MCF 10A (cell line): ENCODE measurements around the gene EIF4ENIF1. TPM values are rescaled to one million over a fixed set of nuclear protein-coding genes. Genes with fewer than 3 reads are reported as not detected.

Source experiments
- Bru-seq: library from RNA; stranded (reverse); fragments of 400-500 nt; gene quantifications from one replicate; lab custom pipeline; 2021; lab: Mats Ljungman, UMichigan
- BruChase-seq, 2 experiments: library from RNA; stranded (reverse); fragments of 400-500 nt; gene quantifications; one replicate each; lab custom pipeline; 2021; lab: Mats Ljungman, UMichigan
- BruUV-seq: library from RNA; stranded (reverse); fragments of 400-500 nt; replicated peaks from 2 replicates; lab custom pipeline; 2021; lab: Mats Ljungman, UMichigan
- CTCF ChIA-PET: fragments of 300-600 bp; sonication (Branson Sonifier 250); formaldehyde crosslinking; extraction: SDS; loops from one replicate; lab custom pipeline; 2021; ENCODE audit warnings: antibody characterized with exemption, inconsistent platforms; lab: Yijun Ruan, JAX
- POLR2A ChIA-PET: fragments of 300-600, 350-650 bp; sonication (Branson Sonifier 250); formaldehyde crosslinking; extraction: SDS; loops from one replicate; lab custom pipeline; 2020; ENCODE audit warnings: antibody characterized with exemption, inconsistent platforms; lab: Yijun Ruan, JAX
- DNase-seq: peaks from one replicate; pipeline ENCODE4 v3.0.0-alpha.2; 2018; ENCODE audit not compliant: unreplicated experiment
- H3K27ac Mint-ChIP-seq: one replicate; pipeline ENCODE4 v1.8.0; 2022; ENCODE audit warnings: mild to moderate bottlenecking, low read depth, mixed read lengths; ENCODE audit not compliant: unreplicated experiment
- H3K27me3 Mint-ChIP-seq: one replicate; pipeline ENCODE4 v1.8.0; 2022; ENCODE audit warnings: mixed read lengths; ENCODE audit not compliant: insufficient read depth, unreplicated experiment
- H3K36me3 Mint-ChIP-seq: one replicate; pipeline ENCODE4 v1.8.0; 2022; ENCODE audit warnings: mild to moderate bottlenecking, moderate library complexity, mixed read lengths; ENCODE audit not compliant: insufficient read depth, unreplicated experiment
- H3K4me1 Mint-ChIP-seq: one replicate; pipeline ENCODE4 v1.8.0; 2022; ENCODE audit warnings: mixed read lengths; ENCODE audit not compliant: insufficient read depth, unreplicated experiment
- H3K4me3 Mint-ChIP-seq: one replicate; pipeline ENCODE4 v1.8.0; 2022; ENCODE audit warnings: mild to moderate bottlenecking, moderate library complexity, mixed read lengths; ENCODE audit not compliant: unreplicated experiment
- H3K9me3 Mint-ChIP-seq: one replicate; pipeline ENCODE4 v1.8.0; 2022; ENCODE audit warnings: mixed read lengths; ENCODE audit not compliant: unreplicated experiment
- intact Hi-C: fragments of 100-400 bp; cut with micrococcal nuclease; formaldehyde crosslinking; loops from 2 replicates; pipeline ENCODE4 v1.14.1; 2022
- long read RNA-seq: library from polyadenylated mRNA; stranded (forward); transcript quantifications from one replicate; pipeline ENCODE4 v2.0.0, GENCODE V29; 2022
- total RNA-seq: library from RNA; stranded (reverse); gene quantifications from 2 replicates; pipeline ENCODE4 v1.2.3, GENCODE V29; 2022
- TF ChIP-seq, protein P1 (sequence below): fragments of 200-600 bp; IDR thresholded peaks from one replicate; pipeline ENCODE4 v1.8.0; 2022; ENCODE audit warnings: antibody characterized with exemption, mild to moderate bottlenecking; ENCODE audit not compliant: unreplicated experiment

Gene EIF4ENIF1, protein sequence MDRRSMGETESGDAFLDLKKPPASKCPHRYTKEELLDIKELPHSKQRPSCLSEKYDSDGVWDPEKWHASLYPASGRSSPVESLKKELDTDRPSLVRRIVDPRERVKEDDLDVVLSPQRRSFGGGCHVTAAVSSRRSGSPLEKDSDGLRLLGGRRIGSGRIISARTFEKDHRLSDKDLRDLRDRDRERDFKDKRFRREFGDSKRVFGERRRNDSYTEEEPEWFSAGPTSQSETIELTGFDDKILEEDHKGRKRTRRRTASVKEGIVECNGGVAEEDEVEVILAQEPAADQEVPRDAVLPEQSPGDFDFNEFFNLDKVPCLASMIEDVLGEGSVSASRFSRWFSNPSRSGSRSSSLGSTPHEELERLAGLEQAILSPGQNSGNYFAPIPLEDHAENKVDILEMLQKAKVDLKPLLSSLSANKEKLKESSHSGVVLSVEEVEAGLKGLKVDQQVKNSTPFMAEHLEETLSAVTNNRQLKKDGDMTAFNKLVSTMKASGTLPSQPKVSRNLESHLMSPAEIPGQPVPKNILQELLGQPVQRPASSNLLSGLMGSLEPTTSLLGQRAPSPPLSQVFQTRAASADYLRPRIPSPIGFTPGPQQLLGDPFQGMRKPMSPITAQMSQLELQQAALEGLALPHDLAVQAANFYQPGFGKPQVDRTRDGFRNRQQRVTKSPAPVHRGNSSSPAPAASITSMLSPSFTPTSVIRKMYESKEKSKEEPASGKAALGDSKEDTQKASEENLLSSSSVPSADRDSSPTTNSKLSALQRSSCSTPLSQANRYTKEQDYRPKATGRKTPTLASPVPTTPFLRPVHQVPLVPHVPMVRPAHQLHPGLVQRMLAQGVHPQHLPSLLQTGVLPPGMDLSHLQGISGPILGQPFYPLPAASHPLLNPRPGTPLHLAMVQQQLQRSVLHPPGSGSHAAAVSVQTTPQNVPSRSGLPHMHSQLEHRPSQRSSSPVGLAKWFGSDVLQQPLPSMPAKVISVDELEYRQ
- total RNA-seq: 25.6 and 31.1 TPM in 2 replicates
- Bru-seq, nascent RNA: percentile 68 among the genes with signal in this experiment
- percentile 58 among the genes with signal in this experiment for BruChase-seq, experiment 1, labeled RNA remaining after a 6-hour chase
- percentile 66 among the genes with signal in this experiment for BruChase-seq, experiment 2, labeled RNA remaining after a 2-hour chase
- long read RNA-seq, transcript EIF4ENIF1-201 (19 exons, 3,544 nt): major isoform, 13 of 48 reads
- long read RNA-seq, partial matches to known transcripts: 13 of 48 reads
- long read RNA-seq, other reads (novel, unspliced or antisense): 20 of 48 reads

DNA sequence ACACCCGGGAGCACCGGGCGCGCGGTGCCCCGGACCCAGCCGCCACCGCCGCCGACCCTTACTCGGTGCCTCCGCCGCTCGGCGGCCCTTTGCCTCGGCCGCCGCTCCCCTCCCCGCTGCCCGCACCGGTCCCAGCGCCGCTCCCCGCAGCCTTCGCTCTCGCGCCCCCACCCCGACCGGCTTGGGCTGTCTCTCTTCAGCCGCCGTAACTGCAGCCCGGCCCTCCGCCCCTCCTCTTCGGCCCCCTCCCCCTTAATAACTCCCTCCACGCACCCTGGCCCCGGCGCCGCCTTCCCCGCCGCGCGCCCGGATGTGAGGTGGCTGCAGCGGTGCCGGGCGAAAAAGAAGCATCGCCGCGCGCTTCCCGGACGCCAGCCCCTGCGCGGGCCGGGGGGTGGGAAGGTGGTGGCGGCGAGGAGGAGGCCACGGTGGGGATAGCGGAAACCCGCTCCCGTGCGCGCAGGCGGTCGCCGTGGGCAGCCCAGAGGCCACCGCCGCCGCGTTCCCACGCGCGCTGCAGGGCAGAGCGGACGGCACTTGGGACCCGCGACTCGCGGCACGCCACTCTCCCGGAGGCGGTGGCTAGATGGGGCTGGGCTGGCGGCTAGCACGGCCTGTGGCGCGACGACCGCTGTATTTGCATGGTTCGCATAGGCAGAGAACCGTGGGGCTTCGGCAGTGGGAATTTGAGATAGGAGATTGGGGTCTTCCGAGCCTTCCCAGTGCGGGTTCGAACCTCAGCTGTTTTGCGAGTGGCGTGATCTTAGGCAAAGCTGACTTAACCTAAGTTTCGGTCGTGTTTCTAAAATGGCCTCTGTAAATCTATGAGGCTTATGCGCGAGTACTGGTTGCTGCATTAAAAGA lies at the start of gene EIF4ENIF1:
EIF4ENIF1 (minus strand) TSS at position 211 of the 864 bp plus-strand sequence. CDS start 1,124 bp downstream, outside the sequence.
- Mint-ChIP-seq H3K4me3 (peak within 1 kb of the TSS; percentile 88), H3K9me3 (no peaks in the 10 kb centered on the region), H3K27me3 (no peaks in the 10 kb centered on the region), H3K36me3 (peaks cover 30% of the 10 kb centered on the region), H3K27ac (peak within 1 kb of the TSS; percentile 84), H3K4me1 (peaks cover 8% of the 10 kb centered on the region)
- POLR2A ChIA-PET: interaction anchor here (0.6 to 3.0 kb wide), 11 partner anchors 30 to 242 kb away, joined by 3 to 12 read pairs (median 4); partner anchors contain the start of genes DRG1, PATZ1 and PISD
- no TSS peak for BruUV-seq
- TF ChIP-seq, protein P1, sequence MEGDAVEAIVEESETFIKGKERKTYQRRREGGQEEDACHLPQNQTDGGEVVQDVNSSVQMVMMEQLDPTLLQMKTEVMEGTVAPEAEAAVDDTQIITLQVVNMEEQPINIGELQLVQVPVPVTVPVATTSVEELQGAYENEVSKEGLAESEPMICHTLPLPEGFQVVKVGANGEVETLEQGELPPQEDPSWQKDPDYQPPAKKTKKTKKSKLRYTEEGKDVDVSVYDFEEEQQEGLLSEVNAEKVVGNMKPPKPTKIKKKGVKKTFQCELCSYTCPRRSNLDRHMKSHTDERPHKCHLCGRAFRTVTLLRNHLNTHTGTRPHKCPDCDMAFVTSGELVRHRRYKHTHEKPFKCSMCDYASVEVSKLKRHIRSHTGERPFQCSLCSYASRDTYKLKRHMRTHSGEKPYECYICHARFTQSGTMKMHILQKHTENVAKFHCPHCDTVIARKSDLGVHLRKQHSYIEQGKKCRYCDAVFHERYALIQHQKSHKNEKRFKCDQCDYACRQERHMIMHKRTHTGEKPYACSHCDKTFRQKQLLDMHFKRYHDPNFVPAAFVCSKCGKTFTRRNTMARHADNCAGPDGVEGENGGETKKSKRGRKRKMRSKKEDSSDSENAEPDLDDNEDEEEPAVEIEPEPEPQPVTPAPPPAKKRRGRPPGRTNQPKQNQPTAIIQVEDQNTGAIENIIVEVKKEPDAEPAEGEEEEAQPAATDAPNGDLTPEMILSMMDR: no peak
- peak; percentile 84 for DNase-seq
- intact Hi-C loops: no loop called here
- CTCF ChIA-PET: interaction anchor here (0.5 kb wide), 1 partner anchor 405 kb away, joined by 3 read pairs; no protein-coding TSS in a partner anchor

DNA sequence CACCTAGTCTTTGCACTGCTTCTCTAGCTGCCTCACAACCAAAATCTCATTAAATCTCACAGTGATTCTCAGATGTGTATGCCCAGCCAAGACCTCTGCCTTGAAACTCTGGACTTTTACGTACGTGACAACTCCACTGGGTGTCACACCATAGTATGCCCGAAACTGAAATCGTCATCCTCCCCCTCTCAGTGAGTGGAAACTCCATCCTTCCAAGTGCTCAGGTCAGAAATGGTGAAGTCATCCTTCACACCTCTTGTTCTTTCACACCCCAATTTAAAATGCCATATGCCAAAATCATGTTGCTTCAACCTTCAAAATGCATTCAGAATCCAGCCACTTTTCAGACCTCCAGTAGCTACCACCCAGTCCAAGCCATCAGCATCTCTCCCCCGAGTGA lies 49.2 kb upstream of the EIF4ENIF1 start:
- intact Hi-C loops: no loop called here
- Mint-ChIP-seq H3K4me3 (no peak overlapping the region), H3K36me3 (peaks cover 10% of the 10 kb centered on the region), H3K27ac (no peak overlapping the region), H3K27me3 (no peaks in the 10 kb centered on the region), H3K4me1 (no peaks in the 10 kb centered on the region), H3K9me3 (no peaks in the 10 kb centered on the region)
- TF ChIP-seq, protein P1: no peak
- POLR2A ChIA-PET: interaction anchor here (0.6 to 1.0 kb wide), 3 partner anchors 8 to 59 kb away, joined by 3 to 4 read pairs (median 4); no protein-coding TSS in a partner anchor
- CTCF ChIA-PET: no interaction called here
- no peak for DNase-seq
- BruUV-seq: no TSS peak

DNA sequence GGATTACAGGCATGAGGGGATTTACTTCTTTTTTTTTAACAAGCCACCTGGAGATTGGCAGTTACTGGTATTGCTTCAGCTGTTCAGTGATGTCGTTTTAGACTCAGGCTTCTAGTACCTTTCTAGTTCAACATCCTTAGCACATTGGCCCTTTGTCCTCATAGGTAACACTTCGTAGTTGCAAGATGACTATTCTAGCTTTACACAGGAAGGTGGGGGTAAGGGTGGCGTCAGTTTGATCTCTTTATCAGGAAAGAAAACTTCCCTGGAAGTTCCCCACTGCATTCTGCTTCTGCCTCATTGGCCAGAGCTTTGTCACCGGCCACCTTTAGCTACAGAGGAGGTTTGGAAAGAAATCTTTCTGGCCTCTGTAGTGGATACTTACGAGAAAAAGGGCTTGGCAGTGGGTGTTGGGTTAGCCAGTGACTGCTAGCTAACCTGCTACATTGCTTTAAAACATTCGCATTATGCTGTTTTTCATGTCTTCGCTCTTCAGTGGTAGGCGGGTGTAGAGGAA lies 47.4 kb upstream of the EIF4ENIF1 start:
- Mint-ChIP-seq H3K4me1 (peaks cover 6% of the 10 kb centered on the region), H3K27ac (no peak overlapping the region), H3K27me3 (no peaks in the 10 kb centered on the region), H3K9me3 (no peaks in the 10 kb centered on the region), H3K4me3 (no peak overlapping the region), H3K36me3 (peaks cover 10% of the 10 kb centered on the region)
- intact Hi-C loops: no loop called here
- TF ChIP-seq, protein P1: no peak
- no peak for DNase-seq
- POLR2A ChIA-PET: no interaction called here
- CTCF ChIA-PET: interaction anchor here (1.2 kb wide), 1 partner anchor 20 kb away, joined by 3 read pairs; no protein-coding TSS in a partner anchor
- BruUV-seq: no TSS peak
